SJSA1 (cell line): ENCODE data around the gene MINDY4B. TPM values are rescaled to one million over a fixed set of nuclear protein-coding genes. Genes with fewer than 3 reads are reported as not detected.

Source experiments
- DNase-seq, 2 experiments: peaks; one replicate each; pipeline ENCODE4 v3.0.0-alpha.2; 2015 to 2020; ENCODE audit warnings: low spot score in 2 of 2, low read depth in 1 of 2
- H3K27ac ChIP-seq: fragments of 250-450 bp; sonication (Bioruptor Pico); 2 replicates; pipeline ENCODE4 v1.5.1; 2020; ENCODE audit warnings: mild to moderate bottlenecking, moderate library complexity
- H3K27me3 ChIP-seq: fragments of 250-450 bp; sonication (Bioruptor Pico); replicated peaks from 2 replicates; pipeline ENCODE4 v1.5.1; 2020; ENCODE audit warnings: mild to moderate bottlenecking, moderate library complexity
- H3K36me3 ChIP-seq: fragments of 250-450 bp; sonication (Bioruptor Pico); 2 replicates; pipeline ENCODE4 v1.5.1; 2020; ENCODE audit warnings: mild to moderate bottlenecking
- H3K4me1 ChIP-seq: fragments of 250-450 bp; sonication (Bioruptor Pico); replicated peaks from 2 replicates; pipeline ENCODE4 v1.6.1; 2021; ENCODE audit warnings: mild to moderate bottlenecking
- H3K4me3 ChIP-seq: fragments of 250-450 bp; sonication (Bioruptor Pico); 2 replicates; pipeline ENCODE4 v1.5.1; 2020; ENCODE audit warnings: mild to moderate bottlenecking
- H3K9me3 ChIP-seq: fragments of 250-450 bp; sonication (Bioruptor Pico); replicated peaks from 2 replicates; pipeline ENCODE4 v1.5.1; 2020; ENCODE audit warnings: mild to moderate bottlenecking
- total RNA-seq: library from RNA; depleted of rRNA; stranded (reverse); fragments of >200 nt; shearing (Covaris generic); gene quantifications from 2 replicates; pipeline ENCODE4 v1.2.3, GENCODE V29; 2014

MINDY4B gene
- total RNA-seq, 1 experiment from 2014 or later = not detected

DNA sequence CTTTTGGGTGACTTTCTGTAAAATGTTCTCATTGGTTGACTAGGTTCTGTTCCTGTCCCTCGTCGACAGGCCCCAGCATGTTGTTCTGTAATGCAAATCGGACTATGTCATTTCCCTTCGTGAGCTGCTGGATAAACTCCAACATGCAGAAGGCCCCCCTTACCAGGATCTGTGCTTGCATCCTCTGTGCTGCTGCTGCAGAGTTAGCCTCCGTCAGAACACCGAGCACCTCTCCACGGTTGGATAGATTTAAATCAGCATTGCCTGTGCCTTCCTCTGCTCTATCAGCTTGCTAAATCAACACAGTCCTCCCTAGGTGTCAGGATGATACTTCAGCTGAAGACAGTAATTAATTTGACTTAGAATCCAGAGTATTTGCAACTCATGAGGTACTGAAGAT is 12.7 kb upstream of the MINDY4B start:
- H3K4me3 ChIP-seq = no peak overlapping the region
- H3K9me3 ChIP-seq = no peaks in the 10 kb centered on the region
- peaks cover 6% of the 10 kb centered on the region; the same call in 1 of the 2 replicates for H3K27me3 ChIP-seq
- no peaks in the 10 kb centered on the region for H3K36me3 ChIP-seq
- DNase-seq = no peak
- H3K27ac ChIP-seq = no peak overlapping the region
- H3K4me1 ChIP-seq = no peaks in the 10 kb centered on the region

DNA sequence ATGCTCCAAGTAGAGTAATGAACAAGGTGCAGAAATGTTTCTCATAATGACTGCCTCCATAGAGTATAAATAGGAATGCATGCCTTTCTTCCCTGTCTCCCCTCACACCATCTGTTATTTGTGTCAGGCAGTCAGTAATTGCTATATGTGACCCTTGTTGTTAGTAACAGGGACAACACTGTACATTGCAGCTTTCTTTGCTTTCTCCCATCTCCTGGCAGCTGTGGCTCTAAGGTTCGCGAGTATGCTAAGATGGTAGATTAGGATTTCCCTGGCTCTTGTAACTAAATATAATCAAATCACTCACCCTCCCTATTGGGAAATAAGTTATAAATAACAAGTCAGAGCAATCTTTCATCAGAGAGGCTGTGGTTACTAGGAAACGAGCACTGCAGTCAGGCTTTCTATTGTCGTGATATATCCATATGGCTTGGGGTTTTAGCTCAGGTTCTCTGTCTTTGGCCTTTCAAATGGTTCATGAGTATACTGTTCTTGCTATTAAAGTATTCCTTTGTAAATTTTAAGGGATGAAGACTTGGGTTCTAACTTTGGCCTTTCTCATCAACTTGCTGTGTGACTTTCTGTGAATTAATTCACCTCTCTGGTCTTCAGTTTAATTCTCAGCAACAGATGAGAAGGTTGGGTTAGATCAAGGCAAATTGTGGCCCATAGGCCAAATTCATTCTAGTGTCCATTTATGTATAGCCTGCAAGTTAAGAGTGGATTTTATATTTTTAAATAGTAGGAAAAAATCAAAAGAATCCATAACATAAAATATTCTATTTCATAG is 8.1 kb upstream of the MINDY4B start:
- H3K4me3 ChIP-seq = no peak overlapping the region
- H3K36me3 ChIP-seq = no peaks in the 10 kb centered on the region
- H3K27ac ChIP-seq = no peak overlapping the region
- H3K27me3 ChIP-seq = peaks cover 18% of the 10 kb centered on the region
- no peak for DNase-seq
- H3K4me1 ChIP-seq = no peaks in the 10 kb centered on the region
- H3K9me3 ChIP-seq = no peaks in the 10 kb centered on the region

DNA sequence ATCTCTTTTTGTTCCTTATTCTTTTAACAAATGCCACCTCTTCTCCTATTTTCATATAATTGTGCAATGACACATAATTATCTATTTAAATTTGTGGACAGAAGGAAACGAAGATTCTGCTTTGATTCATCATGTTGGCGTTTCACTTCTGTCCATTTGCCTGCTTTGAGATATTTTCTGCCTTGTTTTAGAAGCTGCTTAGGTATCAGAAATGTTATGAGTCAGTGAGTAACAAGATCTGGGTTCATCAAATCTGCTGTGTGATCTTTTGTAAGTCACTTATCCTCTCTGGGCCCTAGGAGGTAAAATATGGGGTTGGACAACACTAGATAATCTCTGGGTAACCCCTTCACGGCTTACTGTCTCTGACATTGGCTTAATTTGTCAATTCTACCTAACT is 7.3 kb upstream of the MINDY4B start:
- Histone ChIP-seq H3K36me3 (no peaks in the 10 kb centered on the region), H3K27ac (no peak overlapping the region), H3K27me3 (peaks cover 18% of the 10 kb centered on the region), H3K4me1 (no peaks in the 10 kb centered on the region), H3K4me3 (no peak overlapping the region), H3K9me3 (no peaks in the 10 kb centered on the region)
- no peak for DNase-seq

DNA sequence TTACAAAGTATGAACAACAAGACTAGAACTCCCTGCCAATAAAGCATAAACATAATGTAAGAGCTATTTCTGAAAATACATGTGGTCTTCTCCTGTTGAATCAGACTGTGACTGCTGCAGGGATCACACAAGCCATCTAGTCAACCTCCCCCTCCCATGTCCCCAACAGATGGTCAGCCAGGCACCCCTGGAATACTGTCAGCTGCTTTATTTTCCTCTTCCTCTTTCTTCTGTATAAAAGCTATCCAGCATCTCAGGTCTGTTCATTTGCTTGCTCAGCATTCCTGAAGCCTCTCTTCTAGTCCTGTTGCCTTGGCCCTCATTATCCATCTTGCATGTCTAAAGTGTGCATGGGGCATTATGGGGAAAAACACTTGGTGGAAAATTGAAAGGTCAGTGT is 6.5 kb upstream of the MINDY4B start:
- Histone ChIP-seq H3K9me3 (no peaks in the 10 kb centered on the region), H3K27ac (no peak overlapping the region), H3K4me1 (no peaks in the 10 kb centered on the region), H3K36me3 (no peaks in the 10 kb centered on the region), H3K4me3 (no peak overlapping the region), H3K27me3 (peaks cover 12% of the 10 kb centered on the region)
- DNase-seq = no peak

DNA sequence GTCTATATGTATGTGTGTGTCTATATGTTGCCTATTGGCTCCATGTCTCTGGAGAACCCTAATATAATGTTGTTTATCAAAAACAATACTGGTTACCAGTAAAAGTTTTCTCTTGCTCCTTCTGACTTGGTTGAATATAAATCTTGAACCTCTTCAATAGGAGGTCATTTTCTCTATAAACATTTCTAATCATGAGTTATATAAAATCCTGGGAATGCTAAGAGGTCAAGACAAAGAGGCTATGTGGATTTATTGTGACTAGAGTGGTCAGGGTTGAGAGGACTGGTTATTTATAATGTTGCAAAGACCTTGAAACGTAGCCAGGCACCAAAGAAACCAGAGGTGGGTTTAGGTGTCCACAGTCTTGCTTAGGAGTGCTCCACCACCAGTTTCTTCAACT is 1.2 kb upstream of the MINDY4B start:
- H3K4me1 ChIP-seq = no peaks in the 10 kb centered on the region
- H3K27me3 ChIP-seq = peaks cover 19% of the 10 kb centered on the region
- H3K27ac ChIP-seq = no peak overlapping the region
- H3K4me3 ChIP-seq = no peak overlapping the region
- no peaks in the 10 kb centered on the region for H3K9me3 ChIP-seq
- no peaks in the 10 kb centered on the region for H3K36me3 ChIP-seq
- DNase-seq = no peak

DNA sequence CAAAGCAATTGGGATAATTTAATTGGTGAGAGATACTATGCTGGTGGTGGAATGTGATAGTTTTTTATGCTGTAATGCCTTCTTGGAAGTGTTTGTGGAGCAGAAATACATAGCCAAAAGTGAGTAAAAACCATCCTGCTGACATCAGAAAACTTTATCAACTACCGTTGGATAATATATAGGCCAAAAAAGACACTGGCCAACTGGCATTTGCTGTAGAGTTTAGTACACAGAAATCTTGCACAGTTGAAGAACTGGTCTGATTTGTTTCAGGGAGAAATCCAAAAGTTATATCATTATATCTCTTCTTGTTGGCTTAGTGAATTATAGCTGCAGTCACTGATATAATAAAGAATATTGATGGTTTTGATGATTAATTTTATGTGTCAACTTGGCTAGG is 507 bp upstream of the MINDY4B start:
- DNase-seq = no peak
- Histone ChIP-seq H3K27me3 (peaks cover 17% of the 10 kb centered on the region), H3K9me3 (no peaks in the 10 kb centered on the region), H3K36me3 (no peaks in the 10 kb centered on the region), H3K4me1 (no peaks in the 10 kb centered on the region), H3K27ac (no peak overlapping the region), H3K4me3 (no peak overlapping the region)

DNA sequence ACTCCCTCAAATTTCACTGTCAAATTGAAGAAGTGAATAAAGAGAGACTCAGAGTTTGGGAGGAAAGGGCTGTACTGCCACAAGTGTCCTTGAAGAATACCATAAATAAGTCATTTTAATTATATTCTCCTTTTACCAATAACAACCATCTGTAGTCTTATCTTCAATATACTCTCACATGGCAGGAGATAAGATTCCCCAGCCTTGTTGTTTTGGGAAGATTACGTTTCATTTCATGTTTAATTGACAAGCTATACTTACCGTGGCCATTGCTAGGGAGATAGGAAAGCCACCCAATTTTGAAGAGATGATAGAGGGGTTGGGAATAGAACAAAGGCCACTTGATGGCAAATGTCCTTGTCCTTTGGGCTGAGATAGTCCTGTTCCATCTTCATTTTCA is 2.3 kb downstream of the MINDY4B start:
- Histone ChIP-seq H3K4me1 (no peaks in the 10 kb centered on the region), H3K27ac (no peak overlapping the region), H3K36me3 (no peaks in the 10 kb centered on the region), H3K27me3 (peaks cover 7% of the 10 kb centered on the region), H3K4me3 (no peak overlapping the region), H3K9me3 (no peaks in the 10 kb centered on the region)
- no peak for DNase-seq

DNA sequence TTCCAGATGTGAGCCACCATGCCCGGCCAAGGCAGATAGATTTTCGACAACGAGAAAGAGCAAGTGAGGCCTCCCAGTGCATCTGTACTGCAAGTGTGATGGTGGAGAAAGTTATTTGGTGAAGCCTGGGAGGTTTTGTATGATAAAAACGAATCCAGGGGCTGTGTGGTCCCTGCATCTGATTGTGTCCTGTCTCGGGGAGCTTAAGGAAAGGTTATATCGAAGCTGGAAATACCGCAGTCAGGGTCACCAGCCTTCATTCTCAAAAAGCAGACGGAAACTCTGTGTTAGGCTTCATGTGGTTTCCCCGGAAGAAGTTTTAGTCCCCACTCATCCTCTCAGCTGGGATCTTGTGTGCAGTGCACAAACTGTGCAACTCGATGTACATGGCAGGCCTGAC is 3.4 kb downstream of the MINDY4B start:
- Histone ChIP-seq H3K4me1 (no peaks in the 10 kb centered on the region), H3K27ac (no peak overlapping the region), H3K4me3 (no peak overlapping the region), H3K27me3 (peaks cover 7% of the 10 kb centered on the region), H3K9me3 (no peaks in the 10 kb centered on the region), H3K36me3 (no peaks in the 10 kb centered on the region)
- no peak for DNase-seq

DNA sequence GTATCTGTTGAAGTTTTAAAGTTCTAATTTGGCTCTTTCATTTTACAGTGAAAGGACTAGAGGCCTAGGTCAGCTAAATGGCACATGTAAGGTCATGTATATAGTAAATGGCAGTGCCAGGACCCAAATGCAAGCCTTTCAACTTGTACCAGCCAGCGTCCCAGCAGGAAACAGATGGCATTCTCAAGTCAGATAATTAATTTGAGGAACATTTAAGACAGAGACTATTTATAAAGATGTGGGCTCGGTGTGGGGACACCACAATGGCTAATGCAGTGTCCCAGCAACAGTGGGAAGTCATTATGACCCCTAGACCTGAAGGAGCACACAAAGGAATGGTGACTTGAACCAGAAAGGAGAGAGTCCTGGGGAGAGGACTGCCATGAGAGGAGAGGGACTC is 6.1 kb downstream of the MINDY4B start:
- DNase-seq = no peak
- no peak overlapping the region for H3K27ac ChIP-seq

DNA sequence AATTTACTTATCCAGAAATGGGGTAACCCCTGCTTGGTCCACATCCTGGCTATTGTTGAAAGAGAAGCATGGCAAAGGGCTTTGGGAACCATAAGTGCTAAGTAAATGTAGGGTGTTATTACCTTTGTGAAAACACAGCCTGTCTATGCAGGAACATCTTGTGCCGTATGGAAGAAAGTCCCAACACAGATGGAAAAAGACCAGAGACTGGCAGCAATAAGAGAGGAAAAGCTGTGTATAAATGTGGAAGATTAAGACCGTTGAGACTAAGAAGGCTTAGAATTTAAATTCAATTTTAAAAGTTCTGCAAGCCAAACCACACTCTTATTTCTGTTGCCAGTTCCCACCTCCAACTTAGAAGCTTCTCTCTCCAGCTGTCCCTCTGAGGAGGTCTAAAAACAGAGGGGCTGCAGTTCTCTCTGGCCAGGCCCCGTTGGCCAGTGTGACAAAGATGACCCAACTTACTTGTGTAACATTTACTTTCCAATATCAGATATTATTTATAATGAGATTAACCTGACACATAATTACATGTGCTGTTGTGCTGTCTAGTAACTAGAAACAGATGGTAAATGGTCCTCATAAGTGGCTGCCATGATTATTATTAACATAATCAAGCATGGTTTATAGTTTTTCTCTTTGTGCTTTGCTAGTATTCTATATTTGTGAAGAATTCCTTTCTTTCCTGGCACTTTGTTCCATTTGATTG is 7.0 kb downstream of the MINDY4B start:
- Histone ChIP-seq H3K27me3 (peaks cover 4% of the 10 kb centered on the region; the same call in 1 of the 2 replicates), H3K4me1 (no peaks in the 10 kb centered on the region), H3K9me3 (no peaks in the 10 kb centered on the region), H3K4me3 (no peak overlapping the region), H3K36me3 (no peaks in the 10 kb centered on the region), H3K27ac (no peak overlapping the region)
- DNase-seq = no peak

More for the DNA sequence above, 6.1 kb downstream of the MINDY4B start:
- no peaks in the 10 kb centered on the region for H3K36me3 ChIP-seq
- H3K9me3 ChIP-seq = no peaks in the 10 kb centered on the region
- H3K27me3 ChIP-seq = peaks cover 4% of the 10 kb centered on the region; the same call in 1 of the 2 replicates
- no peaks in the 10 kb centered on the region for H3K4me1 ChIP-seq
- H3K4me3 ChIP-seq = no peak overlapping the region

DNA sequence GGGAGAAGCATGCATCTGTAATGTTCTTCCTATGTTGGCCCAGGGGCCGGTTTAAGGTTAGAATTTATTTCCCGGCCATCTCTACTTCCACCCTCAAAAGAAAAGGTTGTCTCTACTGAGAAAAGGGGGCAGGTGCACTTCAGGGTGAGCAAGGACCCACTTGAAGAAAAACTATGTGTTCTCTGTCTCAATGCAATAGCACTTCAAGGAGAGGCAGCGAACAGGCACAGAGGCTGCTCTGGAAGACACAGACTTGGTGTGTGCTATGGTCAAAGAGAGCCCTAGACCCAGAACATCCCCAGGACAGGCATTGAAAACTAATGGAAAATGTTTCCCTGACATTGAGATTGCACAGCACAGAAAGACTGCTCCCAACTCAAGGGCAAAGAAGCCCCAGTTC is 7.6 kb downstream of the MINDY4B start:
- Histone ChIP-seq H3K4me1 (no peaks in the 10 kb centered on the region), H3K4me3 (no peak overlapping the region), H3K9me3 (no peaks in the 10 kb centered on the region), H3K27me3 (peaks cover 4% of the 10 kb centered on the region; the same call in 1 of the 2 replicates), H3K27ac (no peak overlapping the region), H3K36me3 (no peaks in the 10 kb centered on the region)
- no peak for DNase-seq

DNA sequence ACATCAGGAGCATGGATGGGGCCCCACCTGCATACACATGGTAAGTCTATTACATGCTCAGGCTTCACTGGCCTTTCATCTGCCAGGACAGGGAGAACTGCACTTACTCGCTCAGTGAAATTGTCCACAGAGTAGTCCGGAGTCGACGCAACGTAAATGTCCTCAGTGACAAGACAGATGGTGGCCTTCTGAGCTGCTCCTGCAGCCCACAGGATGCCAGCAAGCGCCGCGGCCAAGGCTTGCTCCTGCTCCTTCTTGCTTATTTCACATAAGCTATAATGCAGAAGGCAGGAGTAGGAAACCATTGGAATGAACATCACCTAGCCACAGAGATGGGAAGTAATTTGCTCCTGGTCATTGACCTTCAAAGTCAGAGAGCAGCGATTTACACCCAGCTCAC is 14.4 kb downstream of the MINDY4B start:
- H3K4me1 ChIP-seq = no peaks in the 10 kb centered on the region
- H3K27me3 ChIP-seq = peaks cover 7% of the 10 kb centered on the region; the same call in 1 of the 2 replicates
- H3K27ac ChIP-seq = no peak overlapping the region
- H3K4me3 ChIP-seq = no peak overlapping the region
- no peaks in the 10 kb centered on the region for H3K36me3 ChIP-seq
- no peaks in the 10 kb centered on the region for H3K9me3 ChIP-seq
- no peak for DNase-seq

DNA sequence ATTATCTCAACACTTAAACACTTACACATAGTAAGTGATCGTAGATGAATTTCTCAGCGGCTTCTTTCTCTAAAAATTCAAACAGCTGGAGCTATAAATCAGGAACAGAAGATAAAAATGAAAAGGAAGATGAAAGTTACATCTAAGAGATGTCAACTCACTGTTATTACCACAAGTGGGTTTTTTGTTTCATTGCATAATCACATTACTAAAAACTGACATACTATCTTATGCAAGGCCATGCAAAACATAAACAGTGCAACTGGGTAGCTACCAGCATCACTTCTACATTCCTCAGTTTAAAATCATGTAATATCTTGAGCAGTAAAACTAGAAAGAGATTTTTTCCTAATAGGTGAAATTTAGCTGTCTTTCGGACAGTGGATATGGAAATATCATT is 14.9 kb downstream of the MINDY4B start:
- Histone ChIP-seq H3K27ac (no peak overlapping the region), H3K27me3 (peaks cover 7% of the 10 kb centered on the region; the same call in 1 of the 2 replicates), H3K4me3 (no peak overlapping the region), H3K9me3 (no peaks in the 10 kb centered on the region), H3K4me1 (no peaks in the 10 kb centered on the region), H3K36me3 (no peaks in the 10 kb centered on the region)
- no peak for DNase-seq

DNA sequence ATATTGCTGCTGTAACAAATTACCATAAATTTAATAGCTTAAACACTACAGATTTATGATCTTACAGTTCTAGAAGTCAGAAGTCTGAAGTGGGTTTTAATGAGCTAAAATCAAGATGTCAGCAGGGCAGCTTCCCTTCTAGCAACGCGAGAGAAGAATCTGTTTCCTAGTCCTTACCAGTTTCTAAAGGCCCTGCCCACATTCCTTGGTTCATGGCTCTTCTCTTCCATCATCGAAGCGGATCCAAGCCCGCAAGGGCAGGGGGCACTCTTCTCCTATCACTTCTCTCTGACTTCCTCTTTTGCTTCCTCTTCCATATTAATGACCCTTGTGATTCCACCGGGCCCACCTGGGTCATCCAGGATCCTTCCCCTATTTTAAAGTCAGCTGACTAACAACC is 16.1 kb downstream of the MINDY4B start:
- no peak for DNase-seq
- no peak overlapping the region for H3K27ac ChIP-seq
- no peaks in the 10 kb centered on the region for H3K4me1 ChIP-seq
- no peak overlapping the region for H3K4me3 ChIP-seq
- peaks cover 3% of the 10 kb centered on the region; the same call in 1 of the 2 replicates for H3K27me3 ChIP-seq
- no peaks in the 10 kb centered on the region for H3K36me3 ChIP-seq
- no peaks in the 10 kb centered on the region for H3K9me3 ChIP-seq
